HCT116 (cell line): ENCODE results near the gene NOS2. TPM values are rescaled to one million over a fixed set of nuclear protein-coding genes. Genes with fewer than 3 reads are reported as not detected.

ENCODE experiments used
- ATAC-seq: fragments of 200-7000 bp; cut with Tn5 transposase; 2 replicates; pipeline ENCODE4 v1.9.1; 2020; ENCODE audit warnings: mild to moderate bottlenecking, moderate library complexity
- BruUV-seq: library from RNA; stranded (reverse); fragments of 400-500 nt; replicated peaks from 2 replicates; lab custom pipeline; 2021; lab: Mats Ljungman, UMichigan
- CTCF ChIA-PET: fragments of 300-600 bp; sonication (Branson Sonifier 250); formaldehyde crosslinking; loops from one replicate; lab custom pipeline; 2021; ENCODE audit warnings: antibody characterized with exemption; lab: Charles Lee
- POLR2A ChIA-PET: fragments of 300-600, 350-600 bp; sonication (Branson Sonifier 250); formaldehyde crosslinking; loops from one replicate; lab custom pipeline; 2021; ENCODE audit warnings: antibody characterized with exemption; lab: Charles Lee
- RAD21 ChIA-PET, 2 experiments: fragments of 300-600 bp; sonication (Branson Sonifier 250); formaldehyde crosslinking; loops; one replicate each; lab custom pipeline; 2023; ENCODE audit warnings: low total read pairs in 2 of 2; ENCODE audit not compliant: uncharacterized antibody in 2 of 2, unreplicated experiment in 2 of 2, low non-redundant PET in 1 of 2; lab: Charles Lee
- DNase-seq: peaks from one replicate; pipeline ENCODE4 v3.0.0-alpha.2; 2010; ENCODE audit warnings: low read depth, low spot score
- H2AFZ ChIP-seq: fragments of 200-600 bp; shearing (Covaris generic), sonication (generic); 2 replicates; pipeline ENCODE4 v1.6.1; 2017; ENCODE audit warnings: low read depth, mixed run types, mixed read lengths, antibody characterized with exemption, low read length; ENCODE audit not compliant: poor library complexity, severe bottlenecking
- H3K27ac ChIP-seq: 2 replicates; pipeline ENCODE4 v1.5.1; 2012; ENCODE audit warnings: low read depth, low read length
- H3K27me3 ChIP-seq: fragments of 200-600 bp; sonication (generic); 2 replicates; pipeline ENCODE4 v1.6.1; 2016; ENCODE audit warnings: mixed run types, low read length, mixed read lengths; ENCODE audit not compliant: insufficient read depth
- H3K36me3 ChIP-seq, 2 experiments: fragments of 200-500 bp in 1 of 2; fragments of 200-600 bp in 1 of 2; sonication (Bioruptor generic) in 1 of 2; sonication (generic) in 1 of 2; 2 replicates each; pipeline versions ENCODE4 v1.5.1 to v1.6.1; 2014 to 2016; ENCODE audit warnings: low read length in 2 of 2, inconsistent platforms in 1 of 2, mixed read lengths in 1 of 2, mixed run types in 1 of 2; ENCODE audit not compliant: insufficient read depth in 2 of 2, control insufficient read depth in 1 of 2
- H3K4me1 ChIP-seq, 2 experiments: fragments of 200-600 bp in 1 of 2; sonication (generic) in 1 of 2; 2 replicates each; pipeline versions ENCODE4 v1.5.1 to v1.6.1; 2012 to 2017; ENCODE audit warnings: low read length in 2 of 2, inconsistent platforms in 1 of 2, mild to moderate bottlenecking in 1 of 2, mixed read lengths in 1 of 2, mixed run types in 1 of 2, moderate library complexity in 1 of 2; ENCODE audit not compliant: insufficient read depth in 2 of 2, control insufficient read depth in 1 of 2
- H3K4me2 ChIP-seq: fragments of 200-600 bp; sonication (generic); 2 replicates; pipeline ENCODE4 v1.6.1; 2017; ENCODE audit warnings: mixed run types, low read length, mixed read lengths
- H3K4me3 ChIP-seq, 2 experiments: fragments of 200-600 bp in 1 of 2; sonication (generic) in 1 of 2; replicated peaks in 1 of 2; 2 replicates each; pipeline ENCODE4 v1.5.1; 2011 to 2016; ENCODE audit warnings: low read length in 2 of 2, control low read depth in 1 of 2, low read depth in 1 of 2, mild to moderate bottlenecking in 1 of 2, mixed read lengths in 1 of 2, mixed run types in 1 of 2
- H3K79me2 ChIP-seq: fragments of 200-600 bp; sonication (generic); 2 replicates; pipeline ENCODE4 v1.6.1; 2017; ENCODE audit warnings: mild to moderate bottlenecking, mixed run types, low read length, moderate library complexity, mixed read lengths; ENCODE audit not compliant: insufficient read depth
- H3K9ac ChIP-seq: fragments of 200-600 bp; sonication (generic); 2 replicates; pipeline ENCODE4 v1.6.1; 2016; ENCODE audit warnings: low read length, mixed read lengths
- H3K9me2 ChIP-seq: fragments of 200-600 bp; sonication (generic), shearing (Covaris generic); 2 replicates; pipeline ENCODE4 v1.6.1; 2017; ENCODE audit warnings: mixed run types, mild to moderate bottlenecking, moderate library complexity; ENCODE audit not compliant: insufficient read depth
- H3K9me3 ChIP-seq, 2 experiments: fragments of 200-500 bp in 1 of 2; fragments of 200-600 bp in 1 of 2; sonication (Bioruptor generic) in 1 of 2; sonication (generic) in 1 of 2; 2 replicates each; pipeline ENCODE4 v1.6.1; 2014 to 2017; ENCODE audit warnings: low read length in 2 of 2, mixed read lengths in 2 of 2, inconsistent platforms in 1 of 2, low read depth in 1 of 2, mild to moderate bottlenecking in 1 of 2, mixed run types in 1 of 2, moderate library complexity in 1 of 2; ENCODE audit not compliant: control insufficient read depth in 1 of 2, insufficient read depth in 1 of 2
- H4K20me1 ChIP-seq: fragments of 200-600 bp; sonication (generic), shearing (Covaris generic); 2 replicates; pipeline ENCODE4 v1.6.1; 2017; ENCODE audit warnings: mixed run types, mild to moderate bottlenecking, moderate library complexity; ENCODE audit not compliant: insufficient read depth
- EZH2phosphoT487 ChIP-seq: fragments of 200-600 bp; IDR thresholded peaks from 2 replicates; pipeline ENCODE4 v1.6.1; 2018; ENCODE audit warnings: antibody characterized with exemption, borderline replicate concordance
- POLR2A ChIP-seq: IDR thresholded peaks from 2 replicates; pipeline ENCODE4 v1.7.0; 2011; ENCODE audit warnings: borderline replicate concordance; ENCODE audit not compliant: insufficient read depth, insufficient read length; ENCODE audit errors: extremely low read depth
- POLR2AphosphoS5 ChIP-seq: IDR thresholded peaks from 2 replicates; pipeline ENCODE4 v1.6.1; 2011; ENCODE audit warnings: mild to moderate bottlenecking, low read depth, low read length, moderate library complexity
- RAD21 ChIP-seq: IDR thresholded peaks from 2 replicates; pipeline ENCODE4 v1.6.1; 2012; ENCODE audit warnings: low read depth, mild to moderate bottlenecking
- SIN3A ChIP-seq: IDR thresholded peaks from 2 replicates; pipeline ENCODE4 v1.6.1; 2012; ENCODE audit warnings: low read depth
- ZBTB33 ChIP-seq: IDR thresholded peaks from 2 replicates; pipeline ENCODE4 v1.6.1; 2011; ENCODE audit warnings: mild to moderate bottlenecking, low read length, moderate library complexity; ENCODE audit not compliant: insufficient replicate concordance; ENCODE audit errors: extremely low read depth
- ZFX ChIP-seq: fragments of 450-650 bp; IDR thresholded peaks from 2 replicates; pipeline ENCODE4 v1.6.1; 2017
- intact Hi-C: fragments of 100-400 bp; cut with micrococcal nuclease; formaldehyde crosslinking; loops from 2 replicates; pipeline ENCODE4 v1.10.0; 2022
- total RNA-seq: library from RNA; stranded (reverse); gene quantifications from one replicate; pipeline ENCODE4 v1.2.1, GENCODE V29; 2021; ENCODE audit not compliant: unreplicated experiment
- TF ChIP-seq, protein P1 (sequence below): IDR thresholded peaks from 2 replicates; pipeline ENCODE4 v1.6.1; 2012
- TF ChIP-seq, protein P2 (sequence below), 3 experiments: fragments of 200-600 bp in 1 of 3; sonication (generic) in 1 of 3; IDR thresholded peaks in 2 of 3; conservative IDR thresholded peaks in 1 of 3; 2 replicates each; pipeline ENCODE4 v1.5.1; 2012 to 2017; ENCODE audit warnings: low read depth in 2 of 3, low read length in 2 of 3, antibody characterized with exemption in 1 of 3, borderline replicate concordance in 1 of 3, control low read depth in 1 of 3, mild to moderate bottlenecking in 1 of 3, mixed read lengths in 1 of 3, mixed run types in 1 of 3, moderate library complexity in 1 of 3; ENCODE audit not compliant: insufficient read depth in 1 of 3

The NOS2 gene
- total RNA-seq, 1 experiment from 2014 or later = 0.07 TPM

DNA sequence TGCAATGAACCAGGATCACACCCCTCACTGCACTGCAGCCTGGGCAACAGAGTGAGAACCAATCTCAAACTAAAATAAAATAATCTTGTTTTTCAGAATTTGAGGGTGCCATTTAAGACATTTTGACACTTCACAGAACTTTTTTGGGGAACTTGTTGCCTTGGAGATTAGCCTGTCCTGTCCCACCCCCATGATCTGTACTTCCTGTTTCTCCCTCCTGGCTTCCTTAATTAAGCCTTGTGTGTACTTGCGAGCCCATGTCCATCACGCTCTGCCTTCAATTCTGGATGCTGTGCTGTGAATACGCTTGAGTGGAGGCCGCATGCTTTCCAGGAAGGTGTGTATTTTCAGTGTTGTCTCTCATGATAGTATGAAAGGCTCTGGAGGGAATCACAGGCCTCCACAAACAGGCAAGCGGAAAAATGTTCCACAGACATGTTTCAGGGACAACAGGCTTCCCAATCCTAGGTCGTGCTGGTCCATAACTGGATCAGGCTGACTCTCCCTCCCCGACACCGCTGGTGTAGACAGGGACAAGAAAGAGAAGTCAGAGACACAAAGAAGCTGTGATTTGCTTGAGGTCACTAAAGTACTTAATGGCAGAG, 56.9 kb downstream of the NOS2 start:
- ChIA-PET POLR2A (no interaction called here), RAD21 (no interaction called here), CTCF (interaction anchor here (1.3 kb wide), 1 partner anchor 89 kb away, joined by 3 read pairs; no protein-coding TSS in a partner anchor)
- no peak for DNase-seq
- Histone ChIP-seq H3K9me2 (no peaks in the 10 kb centered on the region), H3K4me2 (no peak overlapping the region), H4K20me1 (no peaks in the 10 kb centered on the region), H3K4me3 (no peak overlapping the region), H3K79me2 (no peaks in the 10 kb centered on the region), H3K4me1 (peaks cover 0 to 4% of the 10 kb centered on the region in 2 experiments; a peak in 1 of 4 replicates), H2AFZ (no peak overlapping the region), H3K36me3 (no peaks in the 10 kb centered on the region), H3K9ac (no peak overlapping the region), H3K27me3 (no peaks in the 10 kb centered on the region), H3K9me3 (no peaks in the 10 kb centered on the region), H3K27ac (no peak overlapping the region)
- ATAC-seq = no peak
- BruUV-seq = no TSS peak
- intact Hi-C loops = loop anchor here (10.0 kb wide), 1 partner anchor 59 kb away; no protein-coding TSS in a partner anchor
- TF ChIP-seq ZFX (no peak), SIN3A (no peak), EZH2phosphoT487 (no peak), POLR2AphosphoS5 (no peak)
- TF ChIP-seq, protein P1, sequence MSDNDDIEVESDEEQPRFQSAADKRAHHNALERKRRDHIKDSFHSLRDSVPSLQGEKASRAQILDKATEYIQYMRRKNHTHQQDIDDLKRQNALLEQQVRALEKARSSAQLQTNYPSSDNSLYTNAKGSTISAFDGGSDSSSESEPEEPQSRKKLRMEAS = no peak

DNA sequence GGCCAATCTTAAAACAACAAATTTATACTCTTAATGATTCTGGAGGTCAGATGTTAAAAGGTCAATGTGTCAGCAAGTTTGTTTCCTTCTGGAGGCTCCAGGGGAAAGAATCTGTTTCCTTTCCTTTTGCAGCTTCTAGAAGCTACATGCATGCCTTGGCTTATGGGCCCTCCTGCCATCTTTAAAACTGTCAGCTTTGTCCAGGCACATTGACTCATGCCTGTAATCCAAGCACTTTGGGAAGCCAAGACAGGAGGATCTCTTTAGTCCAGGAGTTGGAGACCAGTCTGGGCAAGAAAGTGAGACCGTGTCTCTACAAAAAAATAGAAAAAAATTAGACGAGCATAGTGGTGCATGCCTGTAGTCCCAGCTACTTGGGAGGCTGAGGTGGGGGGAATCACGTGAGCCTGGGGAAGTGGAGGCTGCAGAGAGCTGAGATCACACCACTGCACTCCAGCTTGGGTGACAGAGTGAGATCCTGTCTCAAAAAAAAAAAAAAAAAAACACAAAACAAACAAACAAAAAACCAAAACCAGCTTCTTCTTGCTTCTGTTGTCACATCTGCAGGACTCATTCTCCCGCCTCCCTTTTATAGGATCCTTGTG, 58.3 kb downstream of the NOS2 start:
- no peak overlapping the region for H2AFZ ChIP-seq
- no peaks in the 10 kb centered on the region for H3K36me3 ChIP-seq
- no peak overlapping the region for H3K27ac ChIP-seq
- ChIA-PET RAD21 (no interaction called here), POLR2A (no interaction called here), CTCF (interaction anchor here (1.3 to 2.0 kb wide), 2 partner anchors 15 to 87 kb away, joined by 3 to 6 read pairs; no protein-coding TSS in a partner anchor)
- H3K79me2 ChIP-seq = no peaks in the 10 kb centered on the region
- no peaks in the 10 kb centered on the region for H3K9me2 ChIP-seq
- H3K9me3 ChIP-seq = no peaks in the 10 kb centered on the region
- H4K20me1 ChIP-seq = no peaks in the 10 kb centered on the region
- H3K27me3 ChIP-seq = no peaks in the 10 kb centered on the region
- no peak overlapping the region for H3K4me3 ChIP-seq
- no TSS peak for BruUV-seq
- no peak overlapping the region for H3K4me2 ChIP-seq
- H3K9ac ChIP-seq = no peak overlapping the region
- DNase-seq = no peak
- intact Hi-C loops = loop anchor here (2.0 to 10.0 kb wide), 2 partner anchors 17 to 57 kb away; no protein-coding TSS in a partner anchor
- ATAC-seq = no peak
- H3K4me1 ChIP-seq = no peaks in the 10 kb centered on the region
- TF ChIP-seq POLR2A (no peak), RAD21 (no peak), ZBTB33 (no peak)
- TF ChIP-seq, protein P2, sequence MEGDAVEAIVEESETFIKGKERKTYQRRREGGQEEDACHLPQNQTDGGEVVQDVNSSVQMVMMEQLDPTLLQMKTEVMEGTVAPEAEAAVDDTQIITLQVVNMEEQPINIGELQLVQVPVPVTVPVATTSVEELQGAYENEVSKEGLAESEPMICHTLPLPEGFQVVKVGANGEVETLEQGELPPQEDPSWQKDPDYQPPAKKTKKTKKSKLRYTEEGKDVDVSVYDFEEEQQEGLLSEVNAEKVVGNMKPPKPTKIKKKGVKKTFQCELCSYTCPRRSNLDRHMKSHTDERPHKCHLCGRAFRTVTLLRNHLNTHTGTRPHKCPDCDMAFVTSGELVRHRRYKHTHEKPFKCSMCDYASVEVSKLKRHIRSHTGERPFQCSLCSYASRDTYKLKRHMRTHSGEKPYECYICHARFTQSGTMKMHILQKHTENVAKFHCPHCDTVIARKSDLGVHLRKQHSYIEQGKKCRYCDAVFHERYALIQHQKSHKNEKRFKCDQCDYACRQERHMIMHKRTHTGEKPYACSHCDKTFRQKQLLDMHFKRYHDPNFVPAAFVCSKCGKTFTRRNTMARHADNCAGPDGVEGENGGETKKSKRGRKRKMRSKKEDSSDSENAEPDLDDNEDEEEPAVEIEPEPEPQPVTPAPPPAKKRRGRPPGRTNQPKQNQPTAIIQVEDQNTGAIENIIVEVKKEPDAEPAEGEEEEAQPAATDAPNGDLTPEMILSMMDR (IDR thresholded peaks at IDR 0.05 in 2 of 3, conservative IDR thresholded peaks at IDR 0.05 in 1 of 3; ENCODE audit: borderline replicate concordance in 1 of 3, insufficient read depth in 1 of 3, low read depth in 2 of 3, low read length in 2 of 3) = no peak
- TF ChIP-seq, protein P1 = no peak
